NB4 (cell line): Measurements from ENCODE around the gene IRF2BP1.

Experiments
- CTCF ChIP-seq: IDR thresholded peaks from one replicate; pipeline ENCODE4 v1.5.1; 2012; ENCODE audit warnings: low read depth, low read length
- MAX ChIP-seq: IDR thresholded peaks from 2 replicates; pipeline ENCODE4 v1.6.1; 2011; ENCODE audit warnings: low read depth, low read length
- POLR2A ChIP-seq: IDR thresholded peaks from 2 replicates; pipeline ENCODE4 v1.6.1; 2011; ENCODE audit warnings: mild to moderate bottlenecking; ENCODE audit not compliant: insufficient read length; ENCODE audit errors: extremely low read depth

GRCh38 chr19:45895519-45895972 is 9.6 kb upstream of the IRF2BP1 start:
- TF ChIP-seq POLR2A (no peak), CTCF (no peak), MAX (no peak)
